Loucy (cell line): ENCODE results near the gene APBB2.

Experiments
- H2AFZ ChIP-seq: fragments of 200-600 bp; sonication (generic); 2 replicates; pipeline ENCODE4 v1.6.0; 2016; ENCODE audit warnings: antibody characterized with exemption, mild to moderate bottlenecking, low read length, moderate library complexity
- H3F3A ChIP-seq: fragments of 200-600 bp; 2 replicates; pipeline ENCODE4 v1.6.0; 2016; ENCODE audit warnings: antibody characterized with exemption, low read depth, mild to moderate bottlenecking
- H3K27me3 ChIP-seq: fragments of 200-600 bp; sonication (generic); 2 replicates; pipeline ENCODE4 v1.6.1; 2014; ENCODE audit warnings: low read length, mild to moderate bottlenecking; ENCODE audit not compliant: insufficient read depth, poor library complexity, severe bottlenecking
- H3K36me3 ChIP-seq: fragments of 200-600 bp; sonication (generic); 2 replicates; pipeline ENCODE4 v1.6.1; 2016; ENCODE audit warnings: low read length; ENCODE audit not compliant: insufficient read depth
- H3K4me1 ChIP-seq: fragments of 200-600 bp; sonication (generic); 2 replicates; pipeline ENCODE4 v1.5.1; 2014; ENCODE audit warnings: low read length, mild to moderate bottlenecking; ENCODE audit not compliant: insufficient read depth, poor library complexity, severe bottlenecking
- H3K4me2 ChIP-seq: fragments of 200-600 bp; sonication (generic); 2 replicates; pipeline ENCODE4 v1.6.0; 2014; ENCODE audit warnings: antibody characterized with exemption, low read length, low read depth, mild to moderate bottlenecking; ENCODE audit not compliant: poor library complexity, severe bottlenecking
- H3K4me3 ChIP-seq: fragments of 200-600 bp; sonication (generic); 2 replicates; pipeline ENCODE4 v1.5.1; 2014; ENCODE audit warnings: low read length, mild to moderate bottlenecking, mixed read lengths; ENCODE audit not compliant: poor library complexity, severe bottlenecking
- H3K79me2 ChIP-seq: fragments of 200-600 bp; sonication (generic); 2 replicates; pipeline ENCODE4 v1.6.1; 2014; ENCODE audit warnings: low read length; ENCODE audit not compliant: insufficient read depth
- H3K9ac ChIP-seq: fragments of 200-600 bp; sonication (generic); 2 replicates; pipeline ENCODE4 v1.6.0; 2014; ENCODE audit warnings: mild to moderate bottlenecking, low read depth, low read length, moderate library complexity; ENCODE audit not compliant: poor library complexity, severe bottlenecking
- H3K9me2 ChIP-seq: fragments of 200-600 bp; sonication (generic); replicated peaks from 2 replicates; pipeline ENCODE4 v1.6.1; 2016; ENCODE audit warnings: low read depth, low read length, mixed read lengths
- H3K9me3 ChIP-seq: fragments of 200-600 bp; sonication (generic); 2 replicates; pipeline ENCODE4 v1.6.1; 2014; ENCODE audit warnings: mild to moderate bottlenecking, antibody characterized with exemption, low read length, low read depth; ENCODE audit not compliant: insufficient read depth
- H4K20me1 ChIP-seq: fragments of 200-600 bp; sonication (generic); 2 replicates; pipeline ENCODE4 v1.6.0; 2014; ENCODE audit warnings: antibody characterized with exemption, low read length, mild to moderate bottlenecking; ENCODE audit not compliant: insufficient read depth, poor library complexity, severe bottlenecking
- EZH2phosphoT487 ChIP-seq: fragments of 200-600 bp; IDR thresholded peaks from 2 replicates; pipeline ENCODE4 v1.6.1; 2018; ENCODE audit warnings: antibody characterized with exemption, mild to moderate bottlenecking, moderate library complexity, borderline replicate concordance
- TF ChIP-seq, protein P1 (sequence below): fragments of 200-600 bp; sonication (generic); conservative IDR thresholded peaks from 2 replicates; pipeline ENCODE4 v1.5.1; 2014; ENCODE audit warnings: mild to moderate bottlenecking, antibody characterized with exemption, low read length

Gene APBB2

DNA sequence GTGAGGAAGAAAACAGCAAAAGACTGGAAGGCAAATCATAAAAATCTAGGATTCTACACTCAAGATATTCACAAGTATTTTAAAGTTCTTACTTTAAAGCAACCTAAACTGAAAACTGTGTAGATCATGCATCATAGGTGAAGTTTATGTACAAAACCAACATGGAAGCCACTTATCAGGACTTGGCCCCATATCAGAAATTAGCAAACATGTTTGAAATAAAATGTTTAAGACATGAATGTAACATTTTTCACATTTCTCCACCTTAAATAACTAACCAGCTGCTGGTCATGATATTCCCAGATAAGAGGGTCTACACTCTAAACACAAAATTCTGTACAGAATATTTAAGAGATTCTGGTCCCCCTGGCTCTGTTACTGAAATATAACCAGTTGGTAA, 38.5 kb downstream of the APBB2 start:
- H3K36me3 ChIP-seq: no peaks in the 10 kb centered on the region
- H3K4me3 ChIP-seq: no peak overlapping the region
- no peak for TF ChIP-seq EZH2phosphoT487
- TF ChIP-seq, protein P1, sequence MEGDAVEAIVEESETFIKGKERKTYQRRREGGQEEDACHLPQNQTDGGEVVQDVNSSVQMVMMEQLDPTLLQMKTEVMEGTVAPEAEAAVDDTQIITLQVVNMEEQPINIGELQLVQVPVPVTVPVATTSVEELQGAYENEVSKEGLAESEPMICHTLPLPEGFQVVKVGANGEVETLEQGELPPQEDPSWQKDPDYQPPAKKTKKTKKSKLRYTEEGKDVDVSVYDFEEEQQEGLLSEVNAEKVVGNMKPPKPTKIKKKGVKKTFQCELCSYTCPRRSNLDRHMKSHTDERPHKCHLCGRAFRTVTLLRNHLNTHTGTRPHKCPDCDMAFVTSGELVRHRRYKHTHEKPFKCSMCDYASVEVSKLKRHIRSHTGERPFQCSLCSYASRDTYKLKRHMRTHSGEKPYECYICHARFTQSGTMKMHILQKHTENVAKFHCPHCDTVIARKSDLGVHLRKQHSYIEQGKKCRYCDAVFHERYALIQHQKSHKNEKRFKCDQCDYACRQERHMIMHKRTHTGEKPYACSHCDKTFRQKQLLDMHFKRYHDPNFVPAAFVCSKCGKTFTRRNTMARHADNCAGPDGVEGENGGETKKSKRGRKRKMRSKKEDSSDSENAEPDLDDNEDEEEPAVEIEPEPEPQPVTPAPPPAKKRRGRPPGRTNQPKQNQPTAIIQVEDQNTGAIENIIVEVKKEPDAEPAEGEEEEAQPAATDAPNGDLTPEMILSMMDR: no peak
- no peaks in the 10 kb centered on the region for H3F3A ChIP-seq
- no peaks in the 10 kb centered on the region for H3K9me3 ChIP-seq
- H3K9ac ChIP-seq: no peak overlapping the region
- H3K4me2 ChIP-seq: no peak overlapping the region
- no peaks in the 10 kb centered on the region for H4K20me1 ChIP-seq
- no peaks in the 10 kb centered on the region for H3K4me1 ChIP-seq
- no peaks in the 10 kb centered on the region for H3K79me2 ChIP-seq
- no peaks in the 10 kb centered on the region for H3K9me2 ChIP-seq
- peaks cover 4% of the 10 kb centered on the region for H3K27me3 ChIP-seq
- no peak overlapping the region for H2AFZ ChIP-seq

GRCh38 chr4:41174444-41174843, 39.9 kb downstream of the APBB2 start:
- H3K9ac ChIP-seq: no peak overlapping the region
- H2AFZ ChIP-seq: no peak overlapping the region
- H3K36me3 ChIP-seq: no peaks in the 10 kb centered on the region
- no peak overlapping the region for H3K4me2 ChIP-seq
- H3K79me2 ChIP-seq: no peaks in the 10 kb centered on the region
- no peak overlapping the region for H3K4me3 ChIP-seq
- H3F3A ChIP-seq: no peaks in the 10 kb centered on the region
- H3K9me2 ChIP-seq: no peaks in the 10 kb centered on the region
- H4K20me1 ChIP-seq: no peaks in the 10 kb centered on the region
- no peaks in the 10 kb centered on the region for H3K4me1 ChIP-seq
- no peak for TF ChIP-seq EZH2phosphoT487
- TF ChIP-seq, protein P1: no peak
- H3K9me3 ChIP-seq: no peaks in the 10 kb centered on the region
- H3K27me3 ChIP-seq: peaks cover 4% of the 10 kb centered on the region

DNA sequence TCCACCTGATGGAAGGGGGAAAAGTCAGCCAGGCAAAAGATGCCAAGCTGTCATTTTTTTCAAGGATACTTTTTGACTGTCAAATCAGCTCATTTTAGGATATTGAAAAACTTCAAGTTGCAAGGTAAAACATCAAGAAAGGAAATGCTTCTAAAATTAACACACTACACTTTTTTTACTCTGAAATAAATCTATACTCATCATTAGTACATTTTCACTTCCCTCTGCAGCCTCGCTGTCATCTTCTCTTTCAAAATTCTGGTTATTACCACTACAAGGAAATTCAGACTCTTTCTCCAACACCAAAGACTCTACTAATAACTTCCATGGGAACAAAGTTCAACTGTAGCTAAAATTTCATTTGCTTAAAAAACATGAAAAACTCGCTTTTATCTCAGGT, 41.6 kb downstream of the APBB2 start:
- no peaks in the 10 kb centered on the region for H3K9me3 ChIP-seq
- no peak overlapping the region for H3K9ac ChIP-seq
- H3K4me2 ChIP-seq: no peak overlapping the region
- no peak overlapping the region for H3K4me3 ChIP-seq
- H3K4me1 ChIP-seq: no peaks in the 10 kb centered on the region
- no peaks in the 10 kb centered on the region for H3K79me2 ChIP-seq
- no peaks in the 10 kb centered on the region for H4K20me1 ChIP-seq
- no peaks in the 10 kb centered on the region for H3F3A ChIP-seq
- no peaks in the 10 kb centered on the region for H3K36me3 ChIP-seq
- H3K27me3 ChIP-seq: peaks cover 4% of the 10 kb centered on the region
- TF ChIP-seq, protein P1: no peak
- TF ChIP-seq EZH2phosphoT487: no peak
- H2AFZ ChIP-seq: no peak overlapping the region
- no peaks in the 10 kb centered on the region for H3K9me2 ChIP-seq
